ENCODE results near the gene RESP18.

Gene RESP18

DNA sequence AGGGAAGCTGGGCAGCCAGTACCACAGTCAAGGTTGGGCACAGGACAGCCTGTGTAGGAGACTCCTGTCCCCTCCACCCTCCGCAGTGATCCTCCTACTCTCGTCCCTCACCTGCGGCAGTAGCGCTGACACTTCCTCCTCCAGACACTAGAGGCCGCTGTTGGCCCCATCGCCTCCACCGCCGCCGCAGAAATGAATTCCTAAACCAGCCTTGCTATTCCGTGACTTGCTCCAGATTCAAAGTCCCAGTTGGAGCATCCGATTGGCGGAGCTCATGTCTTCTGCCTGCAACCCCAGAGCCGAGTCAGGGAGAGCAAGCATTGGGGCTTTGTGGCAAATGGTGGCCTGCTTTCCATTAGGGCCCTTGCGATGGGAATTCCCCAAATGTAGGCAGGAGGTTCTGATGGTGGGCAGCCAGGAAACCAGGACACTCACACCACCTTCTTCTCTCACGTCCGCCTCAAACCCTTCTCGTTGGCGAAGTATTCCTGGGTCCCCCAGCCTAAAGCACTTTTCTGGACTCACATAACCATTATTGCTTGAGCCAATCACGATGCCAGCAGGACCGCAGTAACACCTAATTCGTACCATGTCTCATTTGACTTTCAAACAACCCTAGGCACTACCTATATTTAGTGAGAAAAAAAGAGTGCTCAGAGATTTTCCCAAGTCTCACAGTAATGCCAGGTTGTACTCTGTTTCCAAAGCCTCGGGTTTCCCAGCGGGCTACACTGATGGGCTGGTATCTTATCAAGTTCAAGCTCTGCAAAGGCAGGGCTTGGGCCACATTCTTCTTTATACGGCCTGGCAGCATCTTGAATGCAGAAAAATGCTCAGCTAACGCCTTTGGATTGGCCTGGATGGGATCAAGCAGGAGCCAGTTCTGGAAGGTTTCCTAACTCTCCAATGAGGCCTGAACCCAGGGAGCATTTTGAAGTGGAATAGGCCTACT, 54.6 kb downstream of the RESP18 start (continued):
- no peak for TF ChIP-seq YY2 (tag by site-specific recombination; IDR thresholded peaks at IDR 0.05)
- peak; percentile 58 for TF ChIP-seq ZNF654 (tag by site-specific recombination; IDR thresholded peaks at IDR 0.05; ENCODE audit: low read depth)
- no peak for TF ChIP-seq ZNF211 (tag by site-specific recombination; IDR thresholded peaks at IDR 0.05; ENCODE audit: low read depth)
- TF ChIP-seq ZNF558 (tag by site-specific recombination; IDR thresholded peaks at IDR 0.05): no peak
- TF ChIP-seq, protein P1, sequence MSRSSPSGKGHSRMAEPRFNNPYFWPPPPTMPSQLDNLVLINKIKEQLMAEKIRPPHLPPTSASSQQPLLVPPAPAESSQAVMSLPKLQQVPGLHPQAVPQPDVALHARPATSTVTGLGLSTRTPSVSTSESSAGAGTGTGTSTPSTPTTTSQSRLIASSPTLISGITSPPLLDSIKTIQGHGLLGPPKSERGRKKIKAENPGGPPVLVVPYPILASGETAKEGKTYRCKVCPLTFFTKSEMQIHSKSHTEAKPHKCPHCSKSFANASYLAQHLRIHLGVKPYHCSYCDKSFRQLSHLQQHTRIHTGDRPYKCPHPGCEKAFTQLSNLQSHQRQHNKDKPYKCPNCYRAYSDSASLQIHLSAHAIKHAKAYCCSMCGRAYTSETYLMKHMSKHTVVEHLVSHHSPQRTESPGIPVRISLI (tag by site-specific recombination; IDR thresholded peaks at IDR 0.05): no peak
- no peak for TF ChIP-seq SALL2 (tag by site-specific recombination; IDR thresholded peaks at IDR 0.05; ENCODE audit: borderline replicate concordance)
- TF ChIP-seq TRIM28 (IDR thresholded peaks at IDR 0.05; ENCODE audit: borderline replicate concordance, low read length): peak; percentile 59; the same call in 1 of the 2 replicates
- TF ChIP-seq HOXC10 (CRISPR knock-in tag; IDR thresholded peaks at IDR 0.05): no peak
- TF ChIP-seq ZNF76 (tag by site-specific recombination; IDR thresholded peaks at IDR 0.05; ENCODE audit: borderline replicate concordance, low read depth): no peak
- TF ChIP-seq SP7 (tag by site-specific recombination; IDR thresholded peaks at IDR 0.05): no peak
- TF ChIP-seq ZFHX2 (tag by site-specific recombination; conservative IDR thresholded peaks at IDR 0.05): peak; percentile 63
- TF ChIP-seq KLF7 (tag by site-specific recombination; IDR thresholded peaks at IDR 0.05; ENCODE audit: borderline replicate concordance): no peak
- TF ChIP-seq ZNF629 (tag by site-specific recombination; IDR thresholded peaks at IDR 0.05): no peak
- TF ChIP-seq ZNF585B (tag by site-specific recombination; IDR thresholded peaks at IDR 0.05): no peak
- TF ChIP-seq ZEB2 (tag by site-specific recombination; IDR thresholded peaks at IDR 0.05): peak; percentile 41; the same call in 1 of the 2 replicates
- peak; percentile 97 for TF ChIP-seq ZNF600 (tag by site-specific recombination; IDR thresholded peaks at IDR 0.05)
- TF ChIP-seq ZNF335 (tag by site-specific recombination; conservative IDR thresholded peaks at IDR 0.05): peak; percentile 49
- TF ChIP-seq IKZF3 (tag by site-specific recombination; IDR thresholded peaks at IDR 0.05): peak; percentile 70; the same call in 1 of the 2 replicates
- TF ChIP-seq ZBTB7A (tag by site-specific recombination; IDR thresholded peaks at IDR 0.05; ENCODE audit: low read depth): no peak
- TF ChIP-seq, protein P2, sequence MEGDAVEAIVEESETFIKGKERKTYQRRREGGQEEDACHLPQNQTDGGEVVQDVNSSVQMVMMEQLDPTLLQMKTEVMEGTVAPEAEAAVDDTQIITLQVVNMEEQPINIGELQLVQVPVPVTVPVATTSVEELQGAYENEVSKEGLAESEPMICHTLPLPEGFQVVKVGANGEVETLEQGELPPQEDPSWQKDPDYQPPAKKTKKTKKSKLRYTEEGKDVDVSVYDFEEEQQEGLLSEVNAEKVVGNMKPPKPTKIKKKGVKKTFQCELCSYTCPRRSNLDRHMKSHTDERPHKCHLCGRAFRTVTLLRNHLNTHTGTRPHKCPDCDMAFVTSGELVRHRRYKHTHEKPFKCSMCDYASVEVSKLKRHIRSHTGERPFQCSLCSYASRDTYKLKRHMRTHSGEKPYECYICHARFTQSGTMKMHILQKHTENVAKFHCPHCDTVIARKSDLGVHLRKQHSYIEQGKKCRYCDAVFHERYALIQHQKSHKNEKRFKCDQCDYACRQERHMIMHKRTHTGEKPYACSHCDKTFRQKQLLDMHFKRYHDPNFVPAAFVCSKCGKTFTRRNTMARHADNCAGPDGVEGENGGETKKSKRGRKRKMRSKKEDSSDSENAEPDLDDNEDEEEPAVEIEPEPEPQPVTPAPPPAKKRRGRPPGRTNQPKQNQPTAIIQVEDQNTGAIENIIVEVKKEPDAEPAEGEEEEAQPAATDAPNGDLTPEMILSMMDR (tag by site-specific recombination; IDR thresholded peaks at IDR 0.05): peak; percentile 94
- TF ChIP-seq, protein P3, sequence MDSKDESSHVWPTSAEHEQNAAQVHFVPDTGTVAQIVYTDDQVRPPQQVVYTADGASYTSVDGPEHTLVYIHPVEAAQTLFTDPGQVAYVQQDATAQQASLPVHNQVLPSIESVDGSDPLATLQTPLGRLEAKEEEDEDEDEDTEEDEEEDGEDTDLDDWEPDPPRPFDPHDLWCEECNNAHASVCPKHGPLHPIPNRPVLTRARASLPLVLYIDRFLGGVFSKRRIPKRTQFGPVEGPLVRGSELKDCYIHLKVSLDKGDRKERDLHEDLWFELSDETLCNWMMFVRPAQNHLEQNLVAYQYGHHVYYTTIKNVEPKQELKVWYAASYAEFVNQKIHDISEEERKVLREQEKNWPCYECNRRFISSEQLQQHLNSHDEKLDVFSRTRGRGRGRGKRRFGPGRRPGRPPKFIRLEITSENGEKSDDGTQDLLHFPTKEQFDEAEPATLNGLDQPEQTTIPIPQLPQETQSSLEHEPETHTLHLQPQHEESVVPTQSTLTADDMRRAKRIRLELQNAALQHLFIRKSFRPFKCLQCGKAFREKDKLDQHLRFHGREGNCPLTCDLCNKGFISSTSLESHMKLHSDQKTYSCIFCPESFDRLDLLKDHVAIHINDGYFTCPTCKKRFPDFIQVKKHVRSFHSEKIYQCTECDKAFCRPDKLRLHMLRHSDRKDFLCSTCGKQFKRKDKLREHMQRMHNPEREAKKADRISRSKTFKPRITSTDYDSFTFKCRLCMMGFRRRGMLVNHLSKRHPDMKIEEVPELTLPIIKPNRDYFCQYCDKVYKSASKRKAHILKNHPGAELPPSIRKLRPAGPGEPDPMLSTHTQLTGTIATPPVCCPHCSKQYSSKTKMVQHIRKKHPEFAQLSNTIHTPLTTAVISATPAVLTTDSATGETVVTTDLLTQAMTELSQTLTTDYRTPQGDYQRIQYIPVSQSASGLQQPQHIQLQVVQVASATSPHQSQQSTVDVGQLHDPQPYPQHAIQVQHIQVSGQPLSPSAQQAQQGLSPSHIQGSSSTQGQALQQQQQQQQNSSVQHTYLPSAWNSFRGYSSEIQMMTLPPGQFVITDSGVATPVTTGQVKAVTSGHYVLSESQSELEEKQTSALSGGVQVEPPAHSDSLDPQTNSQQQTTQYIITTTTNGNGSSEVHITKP (tag by site-specific recombination; IDR thresholded peaks at IDR 0.05): peak; percentile 40
- TF ChIP-seq ZNF596 (tag by site-specific recombination; IDR thresholded peaks at IDR 0.05): no peak

Measured in HEK293 (cell line).